Stimulated activated naive B cell treated with anti-CD40 and anti-IgM and Interleukin-4, amounts not matched to agents 10 μg/mL and 1 μg/mL and 100 μg/mL, for 72 hours (primary cell): Measurements from ENCODE around the gene COL23A1.
"Not testable (repeated sequence)": the region's sequence is repeated elsewhere in the genome, so short reads cannot be mapped to it uniquely, and the experiment has no call there.

Experiments
- ATAC-seq, 2 donors: fragments of 150-1000 bp; cut with Tn5 transposase; replicated peaks; 2 replicates each; pipeline ENCODE4 v1.10.0; 2021; ENCODE audit warnings: moderate library complexity in 1 of 2
- DNase-seq: peaks from one replicate; pipeline ENCODE4 v3.0.0; 2021
- H3K27ac Mint-ChIP-seq: one replicate; pipeline ENCODE4 v1.8.0; 2022; ENCODE audit warnings: mild to moderate bottlenecking, mixed read lengths
- H3K27me3 Mint-ChIP-seq, 2 donors: one replicate each; pipeline ENCODE4 v1.8.0; 2022; ENCODE audit warnings: mixed read lengths in 2 of 2
- H3K36me3 Mint-ChIP-seq, 2 donors: one replicate each; pipeline ENCODE4 v1.8.0; 2022; ENCODE audit warnings: mixed read lengths in 2 of 2, mild to moderate bottlenecking in 1 of 2
- H3K4me1 Mint-ChIP-seq, 2 donors: one replicate each; pipeline ENCODE4 v1.8.0; 2022; ENCODE audit warnings: mixed read lengths in 2 of 2, mild to moderate bottlenecking in 1 of 2
- H3K4me3 Mint-ChIP-seq, 2 donors: one replicate each; pipeline ENCODE4 v1.8.0; 2022; ENCODE audit warnings: mild to moderate bottlenecking in 2 of 2, mixed read lengths in 2 of 2, moderate library complexity in 1 of 2
- H3K9me3 Mint-ChIP-seq, 2 donors: one replicate each; pipeline ENCODE4 v1.8.0; 2022; ENCODE audit warnings: mixed read lengths in 2 of 2, mild to moderate bottlenecking in 1 of 2

COL23A1 gene

GRCh38 chr5:178203670-178204181 lies 386.5 kb downstream of the COL23A1 start:
- Mint-ChIP-seq H3K4me3 (peak overlapping the region; percentile 95 to 97), H3K4me1 (peaks cover 19 to 32% of the 10 kb centered on the region in 2 donors), H3K36me3 (peaks cover 26 to 36% of the 10 kb centered on the region in 2 donors), H3K27me3 (peaks cover 4 to 5% of the 10 kb centered on the region in 2 donors), H3K27ac (peak overlapping the region; percentile 100), H3K9me3 (peaks cover 0 to 3% of the 10 kb centered on the region in 2 donors)
- no peak for DNase-seq
- ATAC-seq, result peak; percentile 29 to 31

DNA sequence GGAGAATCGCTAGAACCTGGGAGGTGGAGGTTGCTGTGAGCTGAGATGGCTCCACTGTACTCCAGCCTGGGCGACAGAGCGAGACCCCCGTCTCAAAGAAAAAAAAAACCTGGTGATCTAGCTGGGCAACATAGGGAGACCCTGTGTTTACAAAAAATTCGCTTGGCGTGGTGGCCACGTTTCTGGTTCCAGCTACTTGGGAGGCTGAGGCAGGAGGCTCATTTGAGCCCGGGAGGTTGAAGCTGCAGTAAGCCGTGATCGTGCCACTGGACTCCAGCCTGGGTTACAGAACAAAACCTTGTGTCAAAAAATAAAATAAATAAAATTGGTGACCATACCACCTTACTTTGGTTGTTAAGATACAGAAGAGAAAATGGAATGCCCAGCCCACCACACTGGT lies 387.7 kb downstream of the COL23A1 start:
- Mint-ChIP-seq H3K27me3 (peaks cover 4 to 5% of the 10 kb centered on the region in 2 donors), H3K36me3 (peaks cover 21 to 26% of the 10 kb centered on the region in 2 donors), H3K27ac (no peak overlapping the region), H3K4me1 (peaks cover 14 to 24% of the 10 kb centered on the region in 2 donors), H3K4me3 (peak overlapping the region in 1 of 2 donors; percentile 39), H3K9me3 (peaks cover 0 to 3% of the 10 kb centered on the region in 2 donors)
- no peak for DNase-seq
- ATAC-seq, result no peak

- DNase-seq (no peak), ATAC-seq (no peak)
Measured at GRCh38 chr5:178201927-178202235, 388.3 kb downstream of the COL23A1 start.

GRCh38 chr5:178201221-178201926 lies 388.8 kb downstream of the COL23A1 start:
- H3K27me3 Mint-ChIP-seq, result peaks cover 4 to 5% of the 10 kb centered on the region in 2 donors
- H3K4me3 Mint-ChIP-seq, result no peak overlapping the region
- DNase-seq (no peak), ATAC-seq (no peak)
- peaks cover 9 to 13% of the 10 kb centered on the region in 2 donors for H3K4me1 Mint-ChIP-seq
- no peak overlapping the region for H3K27ac Mint-ChIP-seq
- peaks cover 11 to 17% of the 10 kb centered on the region in 2 donors for H3K36me3 Mint-ChIP-seq
- H3K9me3 Mint-ChIP-seq, result peaks cover 0 to 3% of the 10 kb centered on the region in 2 donors

More at GRCh38 chr5:178201927-178202235, 388.3 kb downstream of the COL23A1 start:
- Mint-ChIP-seq H3K4me1 (peaks cover 12 to 18% of the 10 kb centered on the region in 2 donors), H3K4me3 (no peak overlapping the region), H3K9me3 (peaks cover 0 to 3% of the 10 kb centered on the region in 2 donors), H3K27me3 (peaks cover 4 to 5% of the 10 kb centered on the region in 2 donors), H3K36me3 (peaks cover 15 to 20% of the 10 kb centered on the region in 2 donors), H3K27ac (no peak overlapping the region)

DNA sequence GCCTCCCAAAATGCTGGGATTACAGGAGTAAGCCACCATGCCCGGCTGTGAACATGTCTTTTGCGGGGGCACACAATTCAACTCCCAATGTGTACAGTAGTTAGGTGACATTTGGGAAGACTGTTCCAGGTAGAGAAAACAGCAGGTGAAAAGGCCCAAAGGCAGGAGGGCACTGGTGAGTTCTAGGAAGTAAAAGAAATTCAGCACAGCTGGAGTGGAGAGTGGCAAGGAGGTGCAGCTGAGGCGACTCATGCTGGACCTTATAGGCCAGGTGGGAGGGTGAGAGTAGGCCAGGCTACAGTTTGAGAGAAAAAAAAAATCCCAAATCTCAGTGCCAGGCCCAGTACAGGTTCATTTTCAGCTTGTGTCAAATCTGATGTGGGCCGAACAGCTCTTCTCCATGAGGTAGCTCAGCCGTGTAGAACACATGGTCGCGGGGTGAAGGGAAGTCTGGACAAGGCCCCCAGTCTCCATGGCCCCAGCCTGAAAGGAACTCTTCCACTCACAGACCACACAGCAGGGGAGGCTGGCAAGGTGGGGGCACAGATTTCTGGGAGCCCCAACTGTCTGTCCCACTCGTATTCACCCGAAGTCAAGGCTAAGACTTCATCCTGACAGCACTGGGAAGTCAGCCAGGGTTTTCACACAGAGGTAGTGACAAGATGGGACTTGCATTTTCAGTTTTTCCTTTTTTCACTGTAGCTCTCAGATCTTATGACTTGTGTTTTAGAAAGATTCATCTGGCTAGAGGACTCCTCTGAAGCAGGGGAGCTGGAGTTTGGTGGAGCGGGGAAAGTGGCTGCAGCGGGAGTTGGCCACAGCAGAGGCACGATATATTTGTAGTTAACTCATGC lies 390.4 kb downstream of the COL23A1 start:
- H3K27ac Mint-ChIP-seq, result no peak overlapping the region
- ATAC-seq (no peak), DNase-seq (no peak)
- no peak overlapping the region for H3K4me3 Mint-ChIP-seq
- H3K27me3 Mint-ChIP-seq, result peaks cover 7 to 11% of the 10 kb centered on the region in 2 donors
- peaks cover 3 to 5% of the 10 kb centered on the region in 2 donors for H3K36me3 Mint-ChIP-seq
- peaks cover 3 to 5% of the 10 kb centered on the region in 2 donors for H3K4me1 Mint-ChIP-seq
- peaks cover 0 to 3% of the 10 kb centered on the region in 2 donors for H3K9me3 Mint-ChIP-seq

DNA sequence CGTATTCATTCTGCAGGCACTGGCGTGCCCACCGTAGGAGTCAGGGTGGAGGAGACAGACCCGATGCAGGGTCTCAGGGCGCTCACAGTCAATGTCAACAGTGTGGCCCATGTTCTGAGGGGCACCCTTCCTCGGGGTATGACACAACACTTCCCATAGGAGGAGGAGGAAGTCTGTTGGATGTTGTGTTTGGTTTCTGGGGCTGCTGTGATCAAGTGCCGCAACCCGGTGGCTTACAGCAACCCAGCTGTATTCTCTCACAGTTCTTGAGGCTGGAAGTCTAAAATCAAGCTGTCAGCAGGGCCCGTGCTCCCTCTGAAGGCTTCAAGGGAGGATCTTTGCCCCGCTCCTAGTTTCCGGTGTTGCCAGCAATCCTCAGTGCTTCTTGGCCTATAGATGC lies 391.5 kb downstream of the COL23A1 start:
- H3K4me1 Mint-ChIP-seq, result no peaks in the 10 kb centered on the region
- no peak overlapping the region for H3K27ac Mint-ChIP-seq
- no peak for ATAC-seq

GRCh38 chr5:178198151-178198550 lies 392.0 kb downstream of the COL23A1 start:
- H3K27me3 Mint-ChIP-seq, result peaks cover 17 to 22% of the 10 kb centered on the region in 2 donors

More for the DNA sequence above, 391.5 kb downstream of the COL23A1 start:
- no peak for DNase-seq
- Mint-ChIP-seq H3K27me3 (peaks cover 12 to 17% of the 10 kb centered on the region in 2 donors), H3K36me3 (no peaks in the 10 kb centered on the region), H3K9me3 (no peaks in the 10 kb centered on the region), H3K4me3 (no peak overlapping the region)

DNA sequence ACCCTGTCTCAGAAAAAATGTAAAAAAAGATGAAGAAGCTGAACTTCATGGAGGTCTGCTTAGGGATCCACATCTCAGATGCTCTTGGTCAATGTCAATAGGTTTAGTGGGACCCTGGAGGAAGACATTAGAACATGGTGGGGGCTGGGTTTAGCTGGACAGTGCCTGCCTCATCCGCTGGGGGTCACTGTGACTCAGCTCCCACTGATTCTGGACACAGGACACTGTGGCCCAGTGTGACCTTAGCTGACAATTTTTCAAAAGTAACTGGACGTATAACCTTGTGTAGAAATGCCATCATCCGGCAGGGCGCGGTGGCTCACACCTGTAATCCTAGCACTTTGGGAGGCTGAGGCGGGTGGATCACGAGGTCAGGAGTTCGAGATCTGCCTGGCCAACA lies 393.2 kb downstream of the COL23A1 start:
- Mint-ChIP-seq H3K27ac (no peak overlapping the region), H3K4me1 (no peaks in the 10 kb centered on the region), H3K36me3 (no peaks in the 10 kb centered on the region), H3K4me3 (no peak overlapping the region), H3K9me3 (no peaks in the 10 kb centered on the region), H3K27me3 (peaks cover 26 to 33% of the 10 kb centered on the region in 2 donors)
- no peak for ATAC-seq
- no peak for DNase-seq

More at GRCh38 chr5:178198151-178198550, 392.0 kb downstream of the COL23A1 start:
- DNase-seq, H3K4me3 Mint-ChIP-seq, H3K27ac Mint-ChIP-seq, H3K36me3 Mint-ChIP-seq, H3K4me1 Mint-ChIP-seq, ATAC-seq, H3K9me3 Mint-ChIP-seq: not testable (repeated sequence)

DNA sequence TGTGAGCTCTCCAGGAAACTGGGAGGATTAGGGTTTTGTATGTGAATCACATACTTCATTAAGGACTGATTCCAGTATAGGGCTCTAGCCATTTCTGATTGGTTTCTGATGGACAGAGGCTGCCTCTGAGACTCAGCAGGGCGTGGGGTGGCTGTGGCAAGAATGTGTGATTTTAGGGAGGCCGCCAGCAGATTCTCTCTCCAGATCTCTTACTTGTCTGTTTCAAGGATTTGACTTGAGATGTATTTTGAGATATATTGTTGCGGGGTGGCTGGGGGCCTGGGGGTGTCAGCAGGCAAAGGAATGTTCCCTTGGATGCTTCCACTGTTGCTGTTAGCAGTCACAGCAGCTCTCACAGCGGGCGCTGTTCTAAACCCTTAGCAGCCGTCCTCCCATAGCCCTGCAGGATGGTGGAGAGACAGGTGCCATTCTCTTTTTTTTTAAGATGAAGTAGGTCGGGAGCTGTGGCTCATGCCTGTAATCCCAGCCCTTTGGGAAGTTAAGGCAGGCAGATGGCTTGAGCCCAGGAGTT lies 393.8 kb downstream of the COL23A1 start:
- no peaks in the 10 kb centered on the region for H3K9me3 Mint-ChIP-seq
- H3K27me3 Mint-ChIP-seq, result peaks cover 26 to 34% of the 10 kb centered on the region in 2 donors
- no peak overlapping the region for H3K4me3 Mint-ChIP-seq
- H3K4me1 Mint-ChIP-seq, result no peaks in the 10 kb centered on the region
- no peaks in the 10 kb centered on the region for H3K36me3 Mint-ChIP-seq
- no peak for DNase-seq
- ATAC-seq, result no peak
- no peak overlapping the region for H3K27ac Mint-ChIP-seq

DNA sequence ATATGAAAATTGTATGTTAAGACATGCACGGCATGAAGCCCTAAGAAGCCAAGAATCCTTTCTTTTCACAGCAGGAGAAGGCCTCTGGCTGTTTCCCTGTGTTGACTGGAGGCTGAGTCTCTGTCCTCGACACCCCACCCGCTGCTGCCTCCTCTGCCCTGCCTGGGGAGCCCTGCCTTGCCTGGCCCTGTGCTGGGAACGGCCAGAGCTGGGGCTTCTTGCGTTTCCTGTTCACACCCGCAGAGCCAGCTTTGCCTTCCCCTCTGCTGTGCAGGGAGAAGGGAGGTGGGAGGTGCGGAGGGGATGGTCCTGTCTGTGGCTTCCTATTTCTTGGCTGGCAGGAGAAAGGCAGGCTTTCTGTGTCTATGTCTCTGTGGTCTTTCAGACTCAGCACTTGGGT lies 396.2 kb downstream of the COL23A1 start:
- H3K27ac Mint-ChIP-seq, result no peak overlapping the region
- DNase-seq, result no peak
- H3K4me1 Mint-ChIP-seq, result no peaks in the 10 kb centered on the region
- ATAC-seq, result no peak
- H3K27me3 Mint-ChIP-seq, result peaks cover 26 to 34% of the 10 kb centered on the region in 2 donors
- H3K9me3 Mint-ChIP-seq, result no peaks in the 10 kb centered on the region
- H3K4me3 Mint-ChIP-seq, result no peak overlapping the region
- no peaks in the 10 kb centered on the region for H3K36me3 Mint-ChIP-seq

DNA sequence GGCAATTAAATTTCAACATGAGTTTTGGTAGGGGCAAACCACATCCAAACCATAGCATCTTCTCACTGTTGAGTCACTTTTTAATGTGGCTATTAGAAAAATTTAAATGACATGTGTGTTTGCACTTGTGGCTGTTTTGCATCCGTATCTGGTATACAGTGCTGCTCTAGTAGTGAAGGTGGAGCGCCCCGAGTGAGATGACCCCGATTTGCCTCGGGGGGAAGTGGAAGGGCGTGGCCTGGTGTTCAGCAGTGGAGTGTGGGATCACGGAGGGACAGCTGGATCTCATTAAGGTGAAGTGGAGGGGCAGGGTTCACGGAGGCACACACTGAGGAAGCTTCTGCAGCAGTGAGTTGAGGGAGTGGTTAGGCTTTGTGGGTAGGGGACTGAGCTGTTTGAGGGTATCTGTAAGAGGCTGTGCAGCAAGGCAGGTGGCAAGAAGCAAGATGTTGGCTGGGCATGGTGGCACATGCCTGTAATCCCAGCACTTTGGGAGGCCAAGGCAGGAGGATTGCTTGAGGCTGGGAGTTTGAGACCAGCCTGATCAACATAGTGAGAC lies 396.9 kb downstream of the COL23A1 start:
- Mint-ChIP-seq H3K27ac (no peak overlapping the region), H3K4me3 (no peak overlapping the region), H3K36me3 (no peaks in the 10 kb centered on the region), H3K9me3 (no peaks in the 10 kb centered on the region), H3K4me1 (no peaks in the 10 kb centered on the region), H3K27me3 (peaks cover 32 to 41% of the 10 kb centered on the region in 2 donors)
- ATAC-seq (no peak), DNase-seq (no peak)

GRCh38 chr5:178192787-178193186 lies 397.4 kb downstream of the COL23A1 start:
- H3K9me3 Mint-ChIP-seq, result no peaks in the 10 kb centered on the region
- no peak overlapping the region for H3K27ac Mint-ChIP-seq
- H3K36me3 Mint-ChIP-seq, result no peaks in the 10 kb centered on the region
- H3K4me1 Mint-ChIP-seq, result no peaks in the 10 kb centered on the region
- ATAC-seq, result no peak
- DNase-seq, result no peak
- peaks cover 34 to 43% of the 10 kb centered on the region in 2 donors for H3K27me3 Mint-ChIP-seq
- H3K4me3 Mint-ChIP-seq, result no peak overlapping the region

DNA sequence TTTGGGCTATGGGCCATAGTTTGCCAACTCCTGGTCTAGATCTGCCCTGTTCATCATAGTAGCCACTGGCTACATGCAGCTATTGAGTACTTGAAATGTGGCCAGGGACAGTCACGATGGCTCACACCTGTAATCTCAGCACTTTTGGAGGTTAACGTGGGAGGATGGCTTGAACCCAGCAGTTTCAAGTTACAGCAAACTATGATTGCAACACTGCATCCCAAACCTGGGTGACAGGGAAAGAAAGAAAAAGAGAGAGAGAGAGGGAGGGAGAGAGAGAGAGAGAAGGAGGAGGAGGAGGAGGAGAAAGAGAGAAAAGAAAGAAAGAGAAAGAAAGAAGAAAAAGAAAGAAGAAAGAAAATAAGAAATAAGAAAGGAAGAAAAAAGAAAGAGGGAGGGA lies 397.9 kb downstream of the COL23A1 start:
- H3K9me3 Mint-ChIP-seq, result no peaks in the 10 kb centered on the region
- H3K27me3 Mint-ChIP-seq, result peaks cover 34 to 43% of the 10 kb centered on the region in 2 donors
- ATAC-seq (no peak), DNase-seq (no peak)
- H3K4me1 Mint-ChIP-seq, result no peaks in the 10 kb centered on the region
- no peak overlapping the region for H3K4me3 Mint-ChIP-seq
- no peak overlapping the region for H3K27ac Mint-ChIP-seq
- no peaks in the 10 kb centered on the region for H3K36me3 Mint-ChIP-seq

DNA sequence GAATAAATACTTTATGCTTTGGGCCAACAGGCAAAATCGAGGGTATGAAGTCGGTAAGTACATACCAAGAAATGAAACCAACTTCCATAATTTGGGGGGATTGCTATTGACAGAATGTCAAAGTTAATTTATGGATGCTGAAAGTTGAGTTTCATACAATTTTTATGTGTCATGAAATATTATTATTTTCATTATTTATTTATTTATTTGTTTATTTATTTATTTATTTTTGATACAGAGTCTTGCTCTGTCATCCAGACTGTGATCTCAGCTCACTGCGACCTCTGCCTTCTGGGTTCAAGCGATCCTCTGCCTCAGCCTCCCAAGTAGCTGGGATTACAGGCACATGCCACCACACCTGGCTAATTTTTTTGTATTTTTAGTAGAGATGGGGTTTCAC lies 398.5 kb downstream of the COL23A1 start:
- Mint-ChIP-seq H3K27ac (no peak overlapping the region), H3K27me3 (peaks cover 34 to 43% of the 10 kb centered on the region in 2 donors), H3K4me3 (no peak overlapping the region), H3K4me1 (no peaks in the 10 kb centered on the region), H3K36me3 (no peaks in the 10 kb centered on the region), H3K9me3 (no peaks in the 10 kb centered on the region)
- ATAC-seq (no peak), DNase-seq (no peak)
